ENCODE measurements around the gene PPIL4. TPM values are rescaled to one million over a fixed set of nuclear protein-coding genes. Genes with fewer than 3 reads are reported as not detected.

The PPIL4 gene
- total RNA-seq, 1 experiment from 2014 or later = 36.9 TPM

- Histone ChIP-seq H2BK12ac (ENCODE audit: insufficient read length, low read depth, low read length) (no peak overlapping the region), H2AFZ (ENCODE audit: low read length) (no peak overlapping the region), H2BK15ac (ENCODE audit: low read depth, low read length) (no peak overlapping the region), H3T11ph (ENCODE audit: low read length) (no peak overlapping the region), H3K4me1 (ENCODE audit: insufficient read depth, low read length) (no peaks in the 10 kb centered on the region), H4K8ac (replicated peaks; ENCODE audit: insufficient read length, low read depth, low read length) (no peak overlapping the region), H3K79me1 (ENCODE audit: insufficient read depth, low read depth, low read length, poor library complexity, severe bottlenecking) (no peaks in the 10 kb centered on the region), H2BK20ac (ENCODE audit: low read depth, low read length, poor library complexity, severe bottlenecking) (no peak overlapping the region), H3K27ac (ENCODE audit: insufficient read length, low read depth, low read length) (no peak overlapping the region), H3K23me2 (ENCODE audit: insufficient read length, low read depth, low read length, poor library complexity, severe bottlenecking) (no peaks in the 10 kb centered on the region), H3K4me2 (ENCODE audit: insufficient read depth, insufficient read length, low read length) (no peak overlapping the region), H4K5ac (ENCODE audit: insufficient read length, low read depth, low read length) (no peak overlapping the region), H4K20me1 (ENCODE audit: control insufficient read depth, insufficient read depth, insufficient read length) (no peaks in the 10 kb centered on the region), H3K23ac (ENCODE audit: insufficient read length, low read depth, low read length) (no peak overlapping the region), H2AK5ac (ENCODE audit: insufficient read length, low read length) (no peak overlapping the region), H3K9me3 (ENCODE audit: control insufficient read depth, low read depth, low read length) (no peaks in the 10 kb centered on the region), H3K56ac (ENCODE audit: insufficient read length, low read depth, low read length) (no peak overlapping the region), H3K79me2 (ENCODE audit: insufficient read depth, low read length) (no peaks in the 10 kb centered on the region), H3K27me3 (ENCODE audit: insufficient read depth, low read length) (no peaks in the 10 kb centered on the region), H3K9ac (ENCODE audit: extremely low read depth, insufficient read length, low read length) (no peak overlapping the region), H3K4ac (ENCODE audit: low read depth, low read length) (no peak overlapping the region), H2BK120ac (ENCODE audit: low read depth, low read length, poor library complexity, severe bottlenecking) (no peak overlapping the region), H3K18ac (ENCODE audit: insufficient read length, low read depth, low read length) (no peak overlapping the region), H2BK5ac (ENCODE audit: insufficient read length, low read length) (no peak overlapping the region), H3K14ac (ENCODE audit: insufficient read depth, low read length) (no peak overlapping the region), H4K91ac (ENCODE audit: insufficient read length, low read depth, low read length) (no peak overlapping the region)
- no CpG with 5 or more reads among the region's 3 CpGs for WGBS (ENCODE audit: extremely low coverage, insufficient read length, low lambda C conversion rate)
- no peak overlapping the region for H3K4me3 Mint-ChIP-seq
- H3K4me1 Mint-ChIP-seq = peaks cover 6 to 9% of the 10 kb centered on the region in 2 experiments
- DNase-seq = no peak
- no peaks in the 10 kb centered on the region for H3K36me3 Mint-ChIP-seq (ENCODE audit: insufficient read depth in 1 of 3, low read depth in 3 of 3)
- no peaks in the 10 kb centered on the region for H3K9me3 Mint-ChIP-seq
- H3K27me3 Mint-ChIP-seq (ENCODE audit: low read depth) = no peaks in the 10 kb centered on the region
- no peak for TF ChIP-seq CTCF (conservative IDR thresholded peaks at IDR 0.05)
- no peak overlapping the region for H3K27ac Mint-ChIP-seq
Observed at GRCh38 chr6:149488815-149489214, 57.0 kb downstream of the PPIL4 start.

Data from H9 (cell line).